Suprapubic skin (tissue), 4 donors: ENCODE measurements around the gene LGALS4.

Source experiments
- CTCF ChIP-seq, 2 donors: fragments of 200-600 bp in 1 of 2; fragments of 450-650 bp in 1 of 2; sonication (generic) in 1 of 2; IDR thresholded peaks; one replicate each; pipeline ENCODE4 v1.5.1; 2016 to 2019; ENCODE audit warnings: antibody characterized with exemption in 2 of 2, mild to moderate bottlenecking in 1 of 2, moderate library complexity in 1 of 2
- EP300 ChIP-seq: sonication (generic); formaldehyde crosslinking; IDR thresholded peaks from one replicate; pipeline ENCODE4 v1.6.1; 2017; ENCODE audit warnings: antibody characterized with exemption
- POLR2A ChIP-seq, 2 donors: fragments of 450-650 bp; IDR thresholded peaks; one replicate each; pipeline ENCODE4 v1.6.1; 2017; ENCODE audit warnings: antibody characterized with exemption in 2 of 2, mild to moderate bottlenecking in 2 of 2, moderate library complexity in 2 of 2
- POLR2AphosphoS5 ChIP-seq, 3 donors: sonication (generic); formaldehyde crosslinking; IDR thresholded peaks; one replicate each; pipeline ENCODE4 v1.6.1; 2017; ENCODE audit warnings: antibody characterized with exemption in 3 of 3

DNA sequence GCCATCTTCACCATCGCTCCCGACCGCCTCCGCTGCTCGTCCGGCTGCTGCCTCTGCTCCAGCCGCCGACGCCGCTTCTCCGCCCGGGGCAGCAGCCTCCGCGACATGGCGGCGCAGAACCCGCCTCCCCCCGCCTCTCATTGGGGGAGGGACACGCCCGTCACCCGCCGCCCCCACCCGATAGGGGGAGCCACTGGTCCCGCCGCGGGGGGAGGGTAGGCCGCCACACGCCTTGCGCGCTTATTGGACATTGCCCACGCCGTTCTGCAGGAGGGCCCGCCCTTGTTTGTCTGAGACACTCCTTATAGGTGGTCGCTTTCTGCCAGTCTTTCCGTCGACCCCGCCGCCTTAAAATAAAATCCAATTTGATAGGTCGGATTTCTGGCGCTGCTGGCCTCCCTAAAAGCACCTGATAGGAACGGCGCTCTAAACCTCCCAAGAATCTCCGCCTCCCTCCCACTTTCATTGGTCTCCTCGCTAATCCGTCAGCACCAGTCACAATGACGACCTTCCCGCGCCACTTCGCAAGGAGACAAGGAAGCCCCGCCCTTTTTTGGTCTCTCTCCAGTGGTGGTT lies 37.2 kb upstream of the LGALS4 start, which contains the start of gene HNRNPL:
- TF ChIP-seq POLR2AphosphoS5 (IDR thresholded peaks at IDR 0.05) (peak; percentile 92 to 97 (median 94)), CTCF (IDR thresholded peaks at IDR 0.05) (peak; percentile 14 to 52), POLR2A (IDR thresholded peaks at IDR 0.05) (peak; percentile 59 to 98), EP300 (no peak)
